Mucosa of rectum (tissue), 2 donors: ENCODE measurements around the gene UGGT1.

Experiments
- H3K27ac ChIP-seq, 2 donors: one replicate each; pipeline ENCODE4 v1.7.0; 2013; ENCODE audit warnings: inconsistent platforms in 2 of 2, low read depth in 2 of 2, low read length in 2 of 2
- H3K27me3 ChIP-seq, 2 donors: one replicate each; pipeline ENCODE4 v1.7.0; 2013; ENCODE audit warnings: low read length in 2 of 2; ENCODE audit not compliant: control insufficient read depth in 2 of 2, insufficient read depth in 2 of 2
- H3K36me3 ChIP-seq, 2 donors: one replicate each; pipeline ENCODE4 v1.7.0; 2013; ENCODE audit warnings: low read length in 2 of 2; ENCODE audit not compliant: control insufficient read depth in 2 of 2, insufficient read depth in 2 of 2
- H3K4me1 ChIP-seq, 2 donors: one replicate each; pipeline ENCODE4 v1.7.0; 2013; ENCODE audit warnings: low read length in 2 of 2, mild to moderate bottlenecking in 1 of 2; ENCODE audit not compliant: control insufficient read depth in 2 of 2, insufficient read depth in 2 of 2
- H3K4me3 ChIP-seq, 2 donors: one replicate each; pipeline ENCODE4 v1.7.0; 2013; ENCODE audit warnings: low read length in 2 of 2
- H3K9ac ChIP-seq, 2 donors: one replicate each; pipeline ENCODE4 v1.7.0; 2013; ENCODE audit warnings: low read length in 2 of 2, low read depth in 1 of 2, mild to moderate bottlenecking in 1 of 2
- H3K9me3 ChIP-seq, 2 donors: one replicate each; pipeline ENCODE4 v1.7.0; 2013; ENCODE audit warnings: low read length in 2 of 2; ENCODE audit not compliant: control insufficient read depth in 2 of 2
- donor health status: healthy.
- donor health status: Normal muscosa, but diverticular disease.

Gene UGGT1

DNA sequence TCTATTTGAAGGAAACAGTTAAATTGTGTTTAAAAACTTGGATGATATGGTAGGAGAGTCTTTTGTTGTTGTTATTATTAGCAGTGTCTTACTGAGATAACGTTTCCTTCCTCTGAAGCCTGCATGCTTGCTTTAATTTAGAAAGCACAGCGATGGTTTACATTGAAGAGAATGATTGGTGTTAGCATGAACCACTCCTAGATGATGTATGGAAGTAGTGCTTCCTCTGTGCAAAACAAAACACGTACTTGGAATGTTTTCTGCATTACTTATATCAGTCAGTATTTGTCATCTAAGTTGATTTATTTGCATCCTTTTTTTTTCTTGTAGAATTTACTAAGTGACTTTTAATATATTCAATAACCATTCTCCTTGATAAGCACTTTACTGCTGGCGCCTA is 89.0 kb downstream of the UGGT1 start:
- no peak overlapping the region for H3K27ac ChIP-seq
- no peaks in the 10 kb centered on the region for H3K4me1 ChIP-seq
- H3K36me3 ChIP-seq: peaks cover 67 to 68% of the 10 kb centered on the region in 2 donors
- no peaks in the 10 kb centered on the region for H3K27me3 ChIP-seq
- H3K9me3 ChIP-seq: no peaks in the 10 kb centered on the region
- no peak overlapping the region for H3K9ac ChIP-seq
- H3K4me3 ChIP-seq: no peak overlapping the region

DNA sequence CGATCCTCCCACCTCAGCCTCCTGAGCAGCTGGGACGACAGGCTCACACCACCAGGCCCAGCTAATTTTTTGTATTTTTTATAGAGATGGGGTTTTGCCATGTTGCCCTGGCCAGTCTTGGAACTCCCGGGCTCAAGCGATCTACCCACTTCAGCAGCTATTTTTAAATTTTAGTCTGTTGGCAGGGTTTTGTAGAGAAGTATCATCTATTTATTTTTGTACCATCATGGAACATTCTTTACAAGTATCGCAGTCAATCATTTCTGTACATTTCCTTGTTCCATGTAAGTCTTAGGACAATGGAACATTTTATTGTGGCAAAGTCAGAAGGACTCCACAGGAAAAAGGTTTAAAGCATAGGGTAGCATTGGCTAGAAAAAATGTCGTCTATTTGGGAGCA is 94.6 kb downstream of the UGGT1 start:
- Histone ChIP-seq H3K36me3 (peaks cover 47 to 49% of the 10 kb centered on the region in 2 donors), H3K4me3 (no peak overlapping the region), H3K4me1 (no peaks in the 10 kb centered on the region), H3K9ac (no peak overlapping the region), H3K27me3 (no peaks in the 10 kb centered on the region), H3K9me3 (no peaks in the 10 kb centered on the region), H3K27ac (no peak overlapping the region)

GRCh38 chr2:128187032-128187654 is 96.1 kb downstream of the UGGT1 start:
- Histone ChIP-seq H3K36me3 (peaks cover 35 to 41% of the 10 kb centered on the region in 2 donors), H3K27me3 (no peaks in the 10 kb centered on the region), H3K9ac (no peak overlapping the region), H3K9me3 (no peaks in the 10 kb centered on the region), H3K4me1 (no peaks in the 10 kb centered on the region), H3K27ac (no peak overlapping the region), H3K4me3 (no peak overlapping the region)

DNA sequence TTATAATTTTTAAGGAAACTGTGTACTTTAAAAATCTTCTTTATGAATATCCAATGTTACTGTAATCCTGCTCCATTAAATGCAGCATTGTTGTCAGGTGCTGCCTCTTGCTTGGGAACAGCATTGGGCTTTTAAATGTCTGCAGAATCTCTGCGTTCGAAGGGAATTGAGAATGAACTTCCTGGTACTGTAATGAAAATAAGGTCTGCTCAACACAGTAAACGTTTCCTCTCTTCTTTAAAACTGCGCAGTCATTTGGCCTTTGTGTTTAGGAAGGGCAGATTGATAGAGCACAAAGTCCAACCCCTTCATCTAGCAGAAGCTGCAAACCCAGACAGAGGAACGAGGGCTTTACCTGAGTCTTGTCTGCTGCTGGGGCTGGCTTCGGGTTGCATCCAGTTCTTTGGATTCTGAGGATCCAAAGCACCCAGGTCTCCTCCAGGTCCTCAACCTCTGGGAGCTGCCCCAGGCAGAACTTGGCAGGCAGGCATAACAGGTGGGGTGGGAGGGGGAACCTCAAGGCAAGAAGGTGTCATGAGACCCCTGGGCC is 104.5 kb downstream of the UGGT1 start:
- peak overlapping the region; percentile 8 to 35 for H3K9ac ChIP-seq
- H3K27me3 ChIP-seq: no peaks in the 10 kb centered on the region
- H3K4me3 ChIP-seq: peak overlapping the region; percentile 46 to 54
- no peaks in the 10 kb centered on the region for H3K9me3 ChIP-seq
- H3K4me1 ChIP-seq: peaks cover 15 to 24% of the 10 kb centered on the region in 2 donors
- peak overlapping the region; percentile 70 to 77 for H3K27ac ChIP-seq
- peaks cover 4 to 5% of the 10 kb centered on the region in 2 donors for H3K36me3 ChIP-seq

DNA sequence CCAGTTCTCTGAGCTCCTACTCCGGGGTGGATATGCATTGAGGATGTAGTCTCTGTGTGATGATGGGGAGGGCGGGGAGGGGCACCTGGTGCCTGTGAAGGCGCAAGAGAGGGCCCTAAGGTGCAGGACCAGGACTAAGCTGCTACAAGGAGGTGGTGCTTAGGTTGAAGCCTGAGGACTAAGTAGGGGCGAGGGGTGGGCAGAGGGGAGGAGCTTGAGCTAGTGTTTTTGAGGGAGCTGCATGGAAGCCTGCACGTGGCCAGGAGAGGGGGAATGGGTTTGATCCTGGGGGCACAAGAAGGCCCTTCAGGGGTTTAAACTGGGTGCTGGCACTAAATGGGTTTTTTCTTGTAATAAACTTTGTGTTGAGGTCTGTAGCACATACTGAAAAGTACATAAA is 105.0 kb downstream of the UGGT1 start:
- peak overlapping the region; percentile 56 to 70 for H3K27ac ChIP-seq
- no peaks in the 10 kb centered on the region for H3K27me3 ChIP-seq
- H3K36me3 ChIP-seq: peaks cover 0 to under 1% of the 10 kb centered on the region in 2 donors
- peak overlapping the region; percentile 46 to 54 for H3K4me3 ChIP-seq
- H3K9ac ChIP-seq: peak overlapping the region in 1 of 2 donors; percentile 53
- peaks cover 15 to 24% of the 10 kb centered on the region in 2 donors for H3K4me1 ChIP-seq
- no peaks in the 10 kb centered on the region for H3K9me3 ChIP-seq

- Histone ChIP-seq H3K27me3 (no peaks in the 10 kb centered on the region), H3K27ac (peak overlapping the region; percentile 56 to 70), H3K4me3 (peak overlapping the region; percentile 46 to 54), H3K36me3 (no peaks in the 10 kb centered on the region), H3K4me1 (peaks cover 15 to 24% of the 10 kb centered on the region in 2 donors), H3K9me3 (no peaks in the 10 kb centered on the region), H3K9ac (peak overlapping the region in 1 of 2 donors; percentile 53)
Observed at GRCh38 chr2:128196471-128196931, 105.5 kb downstream of the UGGT1 start.

DNA sequence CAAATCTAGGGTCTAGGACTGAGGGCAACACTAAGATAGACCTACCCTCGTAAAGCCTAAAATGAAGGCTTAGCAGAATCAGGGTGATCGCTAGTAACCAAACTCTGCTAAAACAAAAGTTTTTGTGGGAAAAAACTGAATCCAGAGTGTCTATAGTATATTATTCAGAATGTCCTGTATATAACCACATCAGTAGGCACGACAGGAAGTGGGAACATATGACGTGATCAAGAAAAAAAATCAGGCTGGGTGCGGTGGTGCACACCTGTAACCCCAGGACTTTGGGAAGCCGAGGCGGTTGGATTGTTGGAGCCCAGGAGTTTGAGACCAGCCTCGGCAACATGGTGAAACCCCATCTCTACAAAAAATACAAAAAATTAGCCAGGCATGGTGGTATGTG is 106.1 kb downstream of the UGGT1 start:
- Histone ChIP-seq H3K9me3 (no peaks in the 10 kb centered on the region), H3K27ac (peak overlapping the region; percentile 56 to 70), H3K27me3 (no peaks in the 10 kb centered on the region), H3K9ac (peak overlapping the region in 1 of 2 donors; percentile 53), H3K4me1 (peaks cover 15 to 24% of the 10 kb centered on the region in 2 donors), H3K36me3 (no peaks in the 10 kb centered on the region), H3K4me3 (no peak overlapping the region)

GRCh38 chr2:128198656-128199055 is 107.7 kb downstream of the UGGT1 start:
- Histone ChIP-seq H3K36me3 (no peaks in the 10 kb centered on the region), H3K27me3 (no peaks in the 10 kb centered on the region), H3K9me3 (no peaks in the 10 kb centered on the region), H3K4me1 (peaks cover 15 to 24% of the 10 kb centered on the region in 2 donors), H3K9ac (no peak overlapping the region), H3K4me3 (no peak overlapping the region), H3K27ac (no peak overlapping the region)

- Histone ChIP-seq H3K27ac (no peak overlapping the region), H3K9me3 (no peaks in the 10 kb centered on the region), H3K4me1 (peaks cover 15 to 24% of the 10 kb centered on the region in 2 donors), H3K9ac (no peak overlapping the region), H3K4me3 (no peak overlapping the region), H3K36me3 (no peaks in the 10 kb centered on the region), H3K27me3 (no peaks in the 10 kb centered on the region)
Observed at GRCh38 chr2:128199141-128199540, 108.1 kb downstream of the UGGT1 start.

DNA sequence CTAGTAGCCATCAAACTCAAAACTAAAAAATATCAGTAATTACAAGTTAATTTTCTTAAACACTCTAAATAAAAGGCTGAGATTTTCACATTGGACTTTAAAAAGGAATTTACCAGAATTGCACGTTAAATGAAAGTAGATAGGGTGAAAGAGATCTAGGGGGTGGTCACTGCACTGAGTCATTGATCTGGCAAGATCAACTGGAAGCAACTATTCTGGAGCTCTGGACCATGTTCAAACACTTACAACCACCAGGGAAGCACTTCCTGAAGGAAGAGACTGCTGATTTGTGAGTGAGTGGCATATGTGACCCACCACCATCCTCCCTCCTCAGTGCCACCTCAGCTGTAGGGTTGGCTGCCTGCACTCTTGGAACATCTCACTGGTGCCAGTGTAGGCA is 111.8 kb downstream of the UGGT1 start:
- H3K27ac ChIP-seq: no peak overlapping the region
- H3K9ac ChIP-seq: no peak overlapping the region
- H3K9me3 ChIP-seq: no peaks in the 10 kb centered on the region
- H3K4me1 ChIP-seq: no peaks in the 10 kb centered on the region
- H3K27me3 ChIP-seq: no peaks in the 10 kb centered on the region
- H3K4me3 ChIP-seq: no peak overlapping the region
- no peaks in the 10 kb centered on the region for H3K36me3 ChIP-seq
